ENCODE data around the gene SLC6A13. TPM values are rescaled to one million over a fixed set of nuclear protein-coding genes. Genes with fewer than 3 reads are reported as not detected.

Gene SLC6A13
- total and polyA plus RNA-seq, 3 donors from 2014 or later = 3.5 to 12.5 (median 4.7) TPM

DNA sequence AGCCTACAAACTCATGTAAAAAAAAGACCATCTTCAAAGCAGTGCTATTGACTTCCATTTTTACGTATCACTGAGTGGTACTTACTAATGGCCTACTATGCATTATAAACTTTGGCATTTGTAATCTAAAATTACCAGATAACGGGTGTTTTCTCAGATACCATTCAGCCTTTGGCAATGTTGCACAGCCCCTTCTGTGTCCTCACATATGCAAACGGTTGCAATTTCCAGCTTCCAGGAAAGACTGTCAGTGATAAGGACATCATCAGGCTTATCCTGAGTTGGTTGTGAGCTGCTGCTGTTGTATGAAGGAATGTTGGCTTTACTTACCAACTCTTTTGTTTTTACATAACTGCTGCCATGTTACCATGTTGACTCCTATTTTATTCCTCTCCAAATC lies 1.6 kb upstream of the SLC6A13 start:
- Histone ChIP-seq H3K36me3 (ENCODE audit: low read depth, missing control alignments) (no peaks in the 10 kb centered on the region), H3K9me3 (no peaks in the 10 kb centered on the region), H3K4me3 (no peak overlapping the region), H3K27me3 (no peaks in the 10 kb centered on the region), H3K27ac (no peak overlapping the region), H3K4me1 (no peaks in the 10 kb centered on the region)
- intact Hi-C loops (cut with DNase I; ENCODE audit: low total_unique reads) = no loop called here
- TF ChIP-seq, protein P1, sequence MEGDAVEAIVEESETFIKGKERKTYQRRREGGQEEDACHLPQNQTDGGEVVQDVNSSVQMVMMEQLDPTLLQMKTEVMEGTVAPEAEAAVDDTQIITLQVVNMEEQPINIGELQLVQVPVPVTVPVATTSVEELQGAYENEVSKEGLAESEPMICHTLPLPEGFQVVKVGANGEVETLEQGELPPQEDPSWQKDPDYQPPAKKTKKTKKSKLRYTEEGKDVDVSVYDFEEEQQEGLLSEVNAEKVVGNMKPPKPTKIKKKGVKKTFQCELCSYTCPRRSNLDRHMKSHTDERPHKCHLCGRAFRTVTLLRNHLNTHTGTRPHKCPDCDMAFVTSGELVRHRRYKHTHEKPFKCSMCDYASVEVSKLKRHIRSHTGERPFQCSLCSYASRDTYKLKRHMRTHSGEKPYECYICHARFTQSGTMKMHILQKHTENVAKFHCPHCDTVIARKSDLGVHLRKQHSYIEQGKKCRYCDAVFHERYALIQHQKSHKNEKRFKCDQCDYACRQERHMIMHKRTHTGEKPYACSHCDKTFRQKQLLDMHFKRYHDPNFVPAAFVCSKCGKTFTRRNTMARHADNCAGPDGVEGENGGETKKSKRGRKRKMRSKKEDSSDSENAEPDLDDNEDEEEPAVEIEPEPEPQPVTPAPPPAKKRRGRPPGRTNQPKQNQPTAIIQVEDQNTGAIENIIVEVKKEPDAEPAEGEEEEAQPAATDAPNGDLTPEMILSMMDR (IDR thresholded peaks at IDR 0.05) = no peak
- no peak for TF ChIP-seq POLR2A (IDR thresholded peaks at IDR 0.05)
- WGBS, 2 donors = 81 to 88% methylated on average over 3 of the region's 3 CpGs
- DNase-seq = no peak

DNA sequence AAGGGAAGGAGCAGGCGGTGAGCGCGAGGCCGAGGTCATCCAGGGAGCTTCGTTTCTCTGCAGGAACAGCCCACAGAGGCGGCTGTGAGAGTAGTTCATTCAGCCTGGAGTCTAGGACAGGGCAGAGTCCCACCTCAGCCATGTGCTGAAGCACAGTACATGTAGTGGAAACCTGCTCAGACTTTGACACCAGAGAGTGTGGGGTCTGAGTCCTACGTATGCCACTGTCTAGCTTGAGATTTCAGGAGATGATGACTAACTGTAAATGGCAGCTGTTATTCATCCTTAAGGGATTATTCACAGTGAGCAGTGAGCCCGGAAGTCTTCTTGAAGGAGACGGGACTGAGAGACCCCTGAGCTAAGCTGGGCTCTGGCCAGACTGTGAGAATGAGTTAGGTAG lies 938 bp upstream of the SLC6A13 start:
- no peak overlapping the region for H3K4me3 ChIP-seq
- intact Hi-C loops (cut with DNase I; ENCODE audit: low total_unique reads) = no loop called here
- H3K4me1 ChIP-seq = no peaks in the 10 kb centered on the region
- H3K27ac ChIP-seq = no peak overlapping the region
- H3K9me3 ChIP-seq = no peaks in the 10 kb centered on the region
- TF ChIP-seq POLR2A (IDR thresholded peaks at IDR 0.05) = no peak
- TF ChIP-seq, protein P1 (IDR thresholded peaks at IDR 0.05) = no peak
- no peaks in the 10 kb centered on the region for H3K27me3 ChIP-seq
- WGBS, 2 donors = 88 to 92% methylated on average over 9 of the region's 9 CpGs
- no peak for DNase-seq
- H3K36me3 ChIP-seq (ENCODE audit: low read depth, missing control alignments) = no peaks in the 10 kb centered on the region

DNA sequence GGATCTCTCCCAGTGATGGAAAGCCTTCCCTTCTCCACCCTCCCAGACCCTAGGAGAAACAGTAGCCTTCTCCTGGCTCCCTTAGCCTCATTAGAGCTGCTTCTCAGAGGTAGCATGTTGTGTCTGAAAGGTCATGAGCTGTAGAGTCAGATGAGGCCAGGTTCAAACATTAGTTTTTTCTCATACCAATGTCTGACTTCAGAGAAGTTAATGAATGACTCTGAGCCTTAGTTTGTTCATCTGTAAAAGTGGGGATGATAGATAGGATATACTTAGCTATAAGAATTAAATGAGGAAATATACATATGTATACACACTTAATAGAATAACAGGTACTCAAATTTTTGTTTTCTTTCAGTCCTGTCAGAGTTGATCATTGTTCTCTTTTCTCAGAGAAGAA lies 523 bp downstream of the SLC6A13 start:
- no peaks in the 10 kb centered on the region for H3K36me3 ChIP-seq (ENCODE audit: low read depth, missing control alignments)
- no peak overlapping the region for H3K4me3 ChIP-seq
- H3K27me3 ChIP-seq = no peaks in the 10 kb centered on the region
- H3K27ac ChIP-seq = no peak overlapping the region
- no peaks in the 10 kb centered on the region for H3K9me3 ChIP-seq
- no peak for DNase-seq
- TF ChIP-seq POLR2A (IDR thresholded peaks at IDR 0.05) = no peak
- TF ChIP-seq, protein P1 (IDR thresholded peaks at IDR 0.05) = no peak
- intact Hi-C loops (cut with DNase I; ENCODE audit: low total_unique reads) = no loop called here
- no peaks in the 10 kb centered on the region for H3K4me1 ChIP-seq

DNA sequence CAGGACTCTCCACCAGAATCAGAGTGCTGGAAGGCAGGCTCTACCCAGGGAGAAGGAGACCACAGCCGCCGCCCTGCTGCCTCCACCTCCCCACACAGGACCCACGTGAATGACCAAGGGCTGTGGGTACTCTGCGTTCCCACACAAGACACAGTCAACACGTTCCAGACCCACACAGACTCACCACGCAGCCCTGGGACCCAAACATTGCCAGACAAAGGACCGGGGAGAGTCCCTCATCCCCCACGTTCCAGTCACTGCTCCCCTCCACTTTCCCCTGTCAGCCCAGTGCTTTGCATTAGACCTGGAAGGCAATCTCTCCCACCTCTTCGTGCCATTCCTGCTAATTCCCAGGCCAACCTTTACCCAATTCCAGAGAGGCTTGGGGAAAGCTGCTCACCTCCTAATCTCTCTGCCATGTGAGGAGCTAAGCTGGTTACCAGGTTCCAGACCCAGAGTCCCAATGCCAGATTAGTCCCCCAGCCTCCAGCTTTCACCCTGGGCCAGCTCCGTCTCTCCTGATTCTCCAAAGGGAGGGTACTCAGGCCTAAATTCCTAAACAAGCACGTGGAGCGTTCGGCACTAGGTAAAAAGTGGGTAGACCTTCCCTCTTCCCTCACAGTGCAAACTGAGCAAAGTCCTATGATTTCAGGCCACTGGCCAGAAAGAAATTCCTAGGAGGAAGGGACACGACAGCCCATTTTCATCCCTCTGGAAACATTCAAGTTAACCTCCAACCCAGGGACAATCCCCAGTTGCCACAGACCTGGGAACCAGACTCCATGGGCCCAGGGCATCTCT lies 4.9 kb downstream of the SLC6A13 start:
- intact Hi-C loops (cut with DNase I; ENCODE audit: low total_unique reads) = no loop called here
- H3K9me3 ChIP-seq = no peaks in the 10 kb centered on the region
- no peaks in the 10 kb centered on the region for H3K36me3 ChIP-seq (ENCODE audit: low read depth, missing control alignments)
- no peak overlapping the region for H3K4me3 ChIP-seq
- WGBS, 2 donors = 82 to 89% methylated on average over 14 of the region's 14 CpGs
- no peaks in the 10 kb centered on the region for H3K4me1 ChIP-seq
- H3K27ac ChIP-seq = no peak overlapping the region
- no peak for DNase-seq
- TF ChIP-seq, protein P1 (IDR thresholded peaks at IDR 0.05) = no peak
- no peak for TF ChIP-seq POLR2A (IDR thresholded peaks at IDR 0.05)
- no peaks in the 10 kb centered on the region for H3K27me3 ChIP-seq

- Histone ChIP-seq H3K4me3 (no peak overlapping the region), H3K27ac (no peak overlapping the region), H3K27me3 (no peaks in the 10 kb centered on the region), H3K4me1 (no peaks in the 10 kb centered on the region), H3K9me3 (no peaks in the 10 kb centered on the region), H3K36me3 (ENCODE audit: low read depth, missing control alignments) (no peaks in the 10 kb centered on the region)
- TF ChIP-seq, protein P1 (IDR thresholded peaks at IDR 0.05) = no peak
- no peak for TF ChIP-seq POLR2A (IDR thresholded peaks at IDR 0.05)
- intact Hi-C loops (cut with DNase I; ENCODE audit: low total_unique reads) = no loop called here
- WGBS, 2 donors = 82 to 89% methylated on average over 3 of the region's 3 CpGs
- no peak for DNase-seq
Measured at GRCh38 chr12:256958-257357, 5.7 kb downstream of the SLC6A13 start.
